ENCODE data around the gene LRRTM3. TPM values are rescaled to one million over a fixed set of nuclear protein-coding genes. Genes with fewer than 3 reads are reported as not detected.

LRRTM3 gene
- total and polyA plus RNA-seq, 7 donors: 0.09 to 0.16 (median 0.14) TPM; not detected in 4

GRCh38 chr10:67011981-67012380, 86.1 kb downstream of the LRRTM3 start:
- Histone ChIP-seq H3K9me3 (no peaks in the 10 kb centered on the region), H3K4me3 (no peak overlapping the region), H3K27me3 (no peaks in the 10 kb centered on the region), H3K36me3 (no peaks in the 10 kb centered on the region), H3K4me1 (no peaks in the 10 kb centered on the region), H3K27ac (no peak overlapping the region)
- 64 to 75% methylated on average over 3 of the region's 3 CpGs for WGBS, 2 donors
- intact Hi-C loops (cut with DNase I): no loop called here
- DNase-seq: no peak
- TF ChIP-seq POLR2AphosphoS5 (IDR thresholded peaks at IDR 0.05) (no peak), POLR2A (IDR thresholded peaks at IDR 0.05) (no peak), EP300 (IDR thresholded peaks at IDR 0.05) (no peak), CTCF (IDR thresholded peaks at IDR 0.05) (no peak)

DNA sequence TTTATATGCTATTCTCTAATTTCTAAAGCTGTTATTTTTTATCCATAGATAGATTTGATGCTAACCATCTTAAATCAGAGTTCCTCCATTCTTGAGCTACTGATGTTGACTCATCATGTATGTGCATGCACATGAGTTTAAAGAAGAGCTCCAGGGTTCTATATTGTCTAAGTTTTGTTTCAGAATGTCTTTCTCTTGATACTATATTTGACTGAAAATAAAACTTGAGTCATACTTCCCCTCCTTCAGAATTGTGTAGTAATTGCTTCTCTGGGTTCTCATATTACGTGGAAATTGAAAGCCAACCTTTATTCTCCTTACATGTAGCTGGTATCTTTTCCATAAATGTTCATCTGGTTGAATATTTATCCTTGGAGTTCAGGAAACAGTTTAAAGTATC, 89.4 kb downstream of the LRRTM3 start:
- Histone ChIP-seq H3K36me3 (no peaks in the 10 kb centered on the region), H3K9me3 (no peaks in the 10 kb centered on the region), H3K27me3 (no peaks in the 10 kb centered on the region), H3K27ac (no peak overlapping the region), H3K4me3 (no peak overlapping the region), H3K4me1 (no peaks in the 10 kb centered on the region)
- intact Hi-C loops (cut with DNase I): no loop called here
- TF ChIP-seq POLR2A (IDR thresholded peaks at IDR 0.05) (no peak), EP300 (IDR thresholded peaks at IDR 0.05) (no peak), POLR2AphosphoS5 (IDR thresholded peaks at IDR 0.05) (no peak), CTCF (IDR thresholded peaks at IDR 0.05) (no peak)
- no peak for DNase-seq
- 39 to 67% methylated on average over 1 of the region's 1 CpG for WGBS, 2 donors

- 76 to 86% methylated on average over 2 of the region's 2 CpGs for WGBS, 2 donors
- Histone ChIP-seq H3K27ac (no peak overlapping the region), H3K4me1 (no peaks in the 10 kb centered on the region)
Measured at GRCh38 chr10:67017218-67017617, 91.4 kb downstream of the LRRTM3 start.

GRCh38 chr10:67022099-67022498, 96.3 kb downstream of the LRRTM3 start:
- Histone ChIP-seq H3K9me3 (no peaks in the 10 kb centered on the region), H3K4me3 (no peak overlapping the region), H3K36me3 (no peaks in the 10 kb centered on the region), H3K27me3 (no peaks in the 10 kb centered on the region), H3K4me1 (no peaks in the 10 kb centered on the region), H3K27ac (no peak overlapping the region)
- intact Hi-C loops (cut with DNase I): no loop called here
- DNase-seq: no peak
- TF ChIP-seq POLR2A (IDR thresholded peaks at IDR 0.05) (no peak), CTCF (IDR thresholded peaks at IDR 0.05) (no peak)

More at GRCh38 chr10:67017218-67017617, 91.4 kb downstream of the LRRTM3 start:
- intact Hi-C loops (cut with DNase I): no loop called here
- Histone ChIP-seq H3K9me3 (no peaks in the 10 kb centered on the region), H3K27me3 (no peaks in the 10 kb centered on the region), H3K36me3 (no peaks in the 10 kb centered on the region), H3K4me3 (no peak overlapping the region)
- TF ChIP-seq CTCF (IDR thresholded peaks at IDR 0.05) (no peak), EP300 (IDR thresholded peaks at IDR 0.05) (no peak), POLR2AphosphoS5 (IDR thresholded peaks at IDR 0.05) (no peak), POLR2A (IDR thresholded peaks at IDR 0.05) (no peak)
- DNase-seq: no peak

- no peak for DNase-seq
- H3K27ac ChIP-seq: no peak overlapping the region
- 85 to 95% methylated on average over 9 of the region's 9 CpGs for WGBS, 2 donors
Measured at GRCh38 chr10:67033878-67034277, 108.0 kb downstream of the LRRTM3 start.

More at GRCh38 chr10:67033878-67034277, 108.0 kb downstream of the LRRTM3 start:
- H3K9me3 ChIP-seq: no peaks in the 10 kb centered on the region
- no peaks in the 10 kb centered on the region for H3K27me3 ChIP-seq
- H3K36me3 ChIP-seq: no peaks in the 10 kb centered on the region
- intact Hi-C loops (cut with DNase I): no loop called here
- TF ChIP-seq POLR2AphosphoS5 (IDR thresholded peaks at IDR 0.05): no peak
- H3K4me1 ChIP-seq: no peaks in the 10 kb centered on the region
- no peak overlapping the region for H3K4me3 ChIP-seq

Data from sigmoid colon (tissue), 7 donors.